GM12891 (cell line): Measurements from ENCODE around the gene ZMIZ1.

ENCODE experiments used
- DNase-seq: peaks from one replicate; pipeline ENCODE4 v3.0.0; 2011; ENCODE audit warnings: low spot score; ENCODE audit not compliant: insufficient read length
- FAIRE-seq: peaks from 2 replicates; lab custom pipeline; 2011; peaks lifted over from hg19 to GRCh38; lab: Jason Lieb, UNC
- PAX5 ChIP-seq: IDR thresholded peaks from 2 replicates; pipeline ENCODE4 v1.6.1; 2011; ENCODE audit warnings: low read length, moderate library complexity, mild to moderate bottlenecking; ENCODE audit not compliant: insufficient read depth, severe bottlenecking
- POLR2A ChIP-seq: IDR thresholded peaks from 2 replicates; pipeline ENCODE4 v1.6.1; 2011; ENCODE audit warnings: low read depth, low read length, control low read depth
- POLR2AphosphoS5 ChIP-seq: IDR thresholded peaks from 2 replicates; pipeline ENCODE4 v1.6.1; 2011; ENCODE audit warnings: low read depth, low read length, control low read depth
- POU2F2 ChIP-seq: IDR thresholded peaks from 2 replicates; pipeline ENCODE4 v1.6.1; 2011; ENCODE audit warnings: low read depth, mild to moderate bottlenecking, control low read depth, low read length, moderate library complexity
- SPI1 ChIP-seq: IDR thresholded peaks from 2 replicates; pipeline ENCODE4 v1.6.1; 2011; ENCODE audit warnings: low read depth, low read length, control low read depth
- TAF1 ChIP-seq: IDR thresholded peaks from 2 replicates; pipeline ENCODE4 v1.6.1; 2011; ENCODE audit warnings: low read depth, low read length, control low read depth

ZMIZ1 gene

DNA sequence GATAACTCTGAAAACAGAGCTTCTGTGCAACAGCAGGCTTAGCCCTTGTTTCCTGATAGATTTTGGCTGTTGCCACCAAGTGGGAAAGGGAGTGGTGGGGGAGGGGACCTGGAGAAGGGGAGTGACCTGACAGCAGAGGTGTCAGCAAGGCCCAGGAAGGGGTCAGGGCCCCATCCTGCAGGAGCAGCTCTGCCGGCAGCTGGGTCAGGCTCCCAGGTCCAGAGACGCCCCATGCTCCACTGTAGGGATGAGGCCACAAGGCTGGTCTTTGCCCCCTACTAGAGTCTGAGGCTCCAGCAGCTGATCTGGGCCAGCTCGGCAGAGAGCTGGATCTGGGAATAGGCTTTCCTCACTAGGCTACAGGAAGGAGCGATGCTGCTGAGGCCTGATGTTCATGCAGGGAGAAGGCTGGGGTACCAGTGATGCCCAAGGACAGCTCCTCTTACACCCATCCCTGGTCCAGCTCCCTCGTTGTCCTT is 44.0 kb upstream of the ZMIZ1 start:
- DNase-seq (no peak), FAIRE-seq (no peak)
- TF ChIP-seq POLR2AphosphoS5 (no peak), POLR2A (no peak), PAX5 (no peak), TAF1 (no peak), POU2F2 (no peak), SPI1 (no peak)

DNA sequence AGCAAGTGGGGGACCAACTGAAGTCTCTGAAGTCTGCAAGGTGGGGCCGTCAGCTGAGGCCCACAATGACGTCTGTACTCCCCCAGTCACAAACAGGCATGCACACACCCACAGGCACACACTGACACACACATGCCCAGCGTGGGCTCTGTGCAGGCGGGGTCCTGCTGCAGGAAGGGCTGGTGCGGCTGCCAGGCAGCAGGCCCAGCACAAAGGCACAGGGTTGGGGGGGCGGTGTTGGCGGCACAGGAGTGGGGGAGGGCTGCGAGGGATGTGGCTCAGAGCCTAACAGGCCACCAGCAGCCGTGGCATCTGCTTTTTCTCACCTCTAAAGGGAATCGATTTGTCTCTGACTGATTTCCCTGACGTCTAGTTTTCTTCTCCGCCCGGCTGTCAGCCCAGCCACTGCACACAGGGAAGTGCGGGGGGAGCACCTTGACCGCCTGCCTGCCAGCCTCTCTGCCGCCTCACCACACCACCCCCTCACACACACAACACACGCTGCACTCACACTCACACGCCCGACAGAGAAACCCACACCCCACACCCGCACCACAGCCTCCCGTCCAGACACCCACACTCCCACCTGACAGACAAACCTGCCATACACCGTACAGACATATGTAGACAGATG is 43.5 kb upstream of the ZMIZ1 start:
- DNase-seq (no peak), FAIRE-seq (no peak)
- TF ChIP-seq POLR2A, result no peak
- no peak for TF ChIP-seq POLR2AphosphoS5
- no peak for TF ChIP-seq SPI1
- TF ChIP-seq PAX5, result no peak
- no peak for TF ChIP-seq TAF1
- TF ChIP-seq POU2F2, result no peak

DNA sequence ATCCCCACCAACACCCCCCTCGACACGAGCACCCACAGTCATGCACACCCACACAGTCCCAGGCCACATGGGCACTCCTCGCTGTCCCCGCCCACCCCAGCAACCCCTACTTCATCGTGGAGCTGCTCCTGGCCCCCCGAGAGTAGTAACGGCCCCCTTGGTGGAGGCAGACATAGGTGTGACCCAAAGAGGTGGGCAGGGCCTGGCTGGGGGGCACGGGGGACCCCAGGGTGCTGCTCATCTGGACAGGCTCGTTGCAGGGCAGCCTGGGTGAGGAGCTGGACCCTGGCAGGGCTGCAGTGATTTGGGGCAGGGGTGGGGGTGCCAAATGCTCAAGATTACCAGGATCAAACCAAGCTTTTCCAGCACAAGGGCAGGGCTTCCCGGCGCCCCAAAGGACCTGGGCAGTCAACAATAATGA is 42.4 kb upstream of the ZMIZ1 start:
- no peak for TF ChIP-seq TAF1
- TF ChIP-seq POLR2A, result no peak
- FAIRE-seq (no peak), DNase-seq (no peak)

DNA sequence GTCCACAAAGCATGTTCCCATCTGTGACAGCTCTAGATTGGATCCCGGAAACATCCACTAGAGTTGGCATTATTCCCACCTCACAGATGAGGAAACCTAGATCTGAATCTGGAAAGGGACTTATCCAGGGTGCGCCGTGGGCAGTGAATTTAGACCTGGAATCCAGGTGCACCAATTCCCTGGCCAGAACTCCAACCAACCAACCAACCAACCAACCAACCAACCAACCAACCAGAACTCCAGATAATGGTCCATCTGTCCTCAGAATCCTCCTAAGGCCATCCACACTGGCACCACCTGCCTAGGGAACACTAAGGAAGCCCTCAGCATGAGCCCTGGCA is 42.0 kb upstream of the ZMIZ1 start:
- TF ChIP-seq POLR2AphosphoS5 (no peak), TAF1 (no peak), SPI1 (no peak), POU2F2 (no peak), PAX5 (no peak), POLR2A (no peak)
- FAIRE-seq, result no peak

DNA sequence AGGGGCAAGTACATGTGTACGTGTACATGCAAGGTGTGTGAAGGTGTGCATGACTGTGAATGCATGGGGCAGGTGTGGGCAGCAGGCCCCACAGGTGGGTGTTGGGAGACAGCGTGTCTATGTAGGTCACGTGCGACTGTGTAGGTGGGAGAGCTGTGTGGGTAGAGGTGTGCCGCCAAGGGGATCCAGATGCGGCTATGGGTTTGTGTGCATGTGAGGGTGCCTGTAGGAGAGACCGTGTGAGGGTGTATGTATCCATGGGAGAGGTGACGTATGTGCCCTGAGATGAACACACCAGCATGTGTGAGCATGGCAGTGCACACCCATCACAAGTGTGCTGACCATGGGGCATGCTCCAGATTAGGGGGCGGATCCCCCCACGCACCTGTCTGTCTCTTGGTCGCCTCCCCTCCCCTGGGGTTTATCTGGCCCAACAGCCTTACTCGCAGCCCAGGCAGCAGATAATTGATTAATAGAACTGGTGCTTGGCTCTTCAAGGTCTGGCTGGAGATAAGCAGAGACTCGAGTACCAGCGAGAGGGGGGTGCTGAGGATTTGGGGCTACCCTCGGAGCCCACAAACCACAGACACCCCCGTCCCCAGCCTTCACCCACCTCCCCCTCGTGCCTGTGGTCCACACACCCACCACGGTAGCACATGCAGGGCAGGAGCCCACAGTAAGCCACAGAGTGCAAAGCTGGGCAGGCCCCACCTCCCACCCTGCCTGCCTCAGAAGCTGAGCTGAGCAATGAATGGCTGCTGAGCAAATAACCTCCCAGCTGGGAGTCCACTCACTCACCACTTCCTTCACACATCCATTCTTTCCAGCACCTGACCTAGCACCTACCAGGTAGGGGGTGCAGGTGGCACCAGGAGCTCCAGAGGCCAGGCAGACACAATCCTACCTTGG is 41.4 kb upstream of the ZMIZ1 start:
- DNase-seq, result no peak
- FAIRE-seq, result no peak
- TF ChIP-seq TAF1, result no peak

More for the DNA sequence above, 42.0 kb upstream of the ZMIZ1 start:
- DNase-seq, result no peak

DNA sequence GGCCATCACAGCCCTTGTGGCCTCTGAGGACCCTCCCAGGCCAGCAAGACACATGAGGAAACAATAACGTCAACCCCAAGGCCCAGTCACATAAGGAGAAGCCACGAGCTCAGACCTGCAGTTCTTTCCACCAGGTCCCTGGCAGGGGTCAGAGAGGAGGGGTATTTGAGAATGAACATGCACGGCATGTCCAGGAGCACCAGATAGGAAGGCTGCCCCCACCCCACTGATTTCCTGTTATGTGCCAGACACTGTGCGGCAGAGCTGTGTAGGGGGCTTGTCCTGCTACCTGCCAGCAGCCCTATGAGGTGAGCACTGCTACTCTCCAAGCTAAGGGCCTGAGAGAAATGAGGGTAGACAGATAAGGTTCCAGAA is 40.7 kb upstream of the ZMIZ1 start:
- TF ChIP-seq SPI1, result no peak
- DNase-seq (no peak), FAIRE-seq (no peak)

DNA sequence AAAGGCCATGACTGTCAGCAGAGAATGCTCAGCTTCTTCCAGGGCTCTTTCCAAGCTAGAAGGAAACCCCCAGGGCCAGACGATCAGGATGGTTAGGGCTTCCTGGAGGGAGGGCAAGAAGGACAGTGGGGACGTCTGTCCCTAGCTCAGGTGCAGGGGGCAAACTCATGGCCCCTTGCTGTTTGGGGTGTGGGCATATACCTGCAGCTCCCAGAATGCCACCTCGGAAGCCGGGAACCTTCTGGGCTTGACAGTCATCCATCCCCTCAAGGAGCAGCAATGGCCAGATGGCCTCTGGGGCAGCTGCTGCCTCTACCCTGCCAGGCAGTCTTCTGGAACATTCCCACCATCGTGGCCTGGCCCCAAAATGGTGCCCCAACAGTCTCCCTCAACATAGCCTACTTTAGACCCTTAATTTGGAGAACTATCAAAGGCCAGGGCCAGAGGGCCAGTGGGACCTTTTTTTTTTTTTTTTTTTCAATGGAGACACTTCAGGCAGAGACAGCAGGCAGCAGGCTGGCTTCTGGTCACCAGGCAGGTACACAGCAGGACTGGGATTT is 40.2 kb upstream of the ZMIZ1 start:
- FAIRE-seq, result no peak
- no peak for DNase-seq
- TF ChIP-seq TAF1 (no peak), SPI1 (no peak), PAX5 (no peak)

DNA sequence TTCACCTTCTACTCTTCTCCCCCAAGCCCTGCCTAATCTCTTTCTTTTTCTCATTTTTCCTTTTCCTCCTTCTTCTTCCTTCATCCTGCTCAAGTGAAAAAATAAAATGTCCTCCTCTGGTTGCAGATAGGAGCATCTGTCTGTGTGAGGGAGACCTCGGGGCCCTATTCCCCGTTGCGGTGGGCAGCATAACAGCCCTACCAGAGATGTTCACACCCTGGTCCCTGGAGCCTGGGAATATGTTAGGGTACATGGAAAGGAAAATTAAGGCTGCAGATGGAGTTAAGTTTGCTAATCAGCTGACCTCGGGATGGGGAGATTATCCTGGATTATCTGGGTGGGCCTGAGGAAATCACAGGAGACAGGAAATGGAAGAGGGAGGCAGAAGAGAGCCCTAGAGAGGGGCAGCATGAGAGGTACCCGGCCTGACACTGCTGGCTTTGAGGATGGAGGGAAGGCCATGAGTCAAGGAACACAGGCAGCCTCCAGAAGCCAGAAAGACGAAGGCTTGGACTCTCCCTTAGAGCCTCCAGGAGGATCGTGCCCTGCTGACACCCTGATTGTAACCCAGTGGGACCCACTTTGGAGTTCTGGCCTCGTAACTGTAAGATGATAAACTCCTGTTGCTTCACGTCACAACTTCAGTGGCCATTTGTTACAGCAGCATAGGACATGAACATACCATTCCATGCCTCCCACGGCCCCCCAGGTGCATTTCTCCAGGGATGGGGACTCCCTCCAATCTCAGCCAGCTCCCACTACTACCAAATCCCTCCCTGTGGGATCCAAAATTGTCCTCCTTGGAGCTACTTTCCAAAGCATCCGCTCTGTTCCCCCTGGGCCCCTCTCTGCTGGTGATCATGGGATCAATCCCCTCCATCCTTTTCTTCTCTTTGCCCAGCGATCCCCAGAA is 39.0 kb upstream of the ZMIZ1 start:
- FAIRE-seq, result no peak
- DNase-seq, result no peak
- TF ChIP-seq TAF1 (no peak), POU2F2 (no peak), PAX5 (no peak), POLR2AphosphoS5 (no peak), SPI1 (no peak), POLR2A (no peak)

DNA sequence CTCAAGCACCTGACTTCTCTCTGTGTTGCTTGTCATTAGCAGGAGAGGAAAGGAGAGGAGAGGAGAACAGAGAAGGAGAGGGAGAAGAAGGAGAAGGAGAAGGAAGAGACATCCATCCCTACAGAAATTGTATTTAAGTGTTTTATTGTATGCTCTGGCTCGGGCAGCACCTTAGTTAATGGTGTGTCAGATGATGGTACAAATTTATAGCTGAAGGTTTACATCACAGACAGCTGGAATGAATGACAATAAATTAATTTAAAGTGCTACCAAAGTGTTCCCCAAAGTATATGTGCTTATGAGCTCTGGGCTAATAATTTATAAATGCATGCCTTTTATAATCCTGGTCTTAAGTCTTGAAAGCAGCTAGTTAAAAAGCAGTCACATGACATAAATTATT is 38.1 kb upstream of the ZMIZ1 start:
- FAIRE-seq (no peak), DNase-seq (no peak)
- TF ChIP-seq SPI1 (no peak), POLR2AphosphoS5 (no peak), PAX5 (no peak)

DNA sequence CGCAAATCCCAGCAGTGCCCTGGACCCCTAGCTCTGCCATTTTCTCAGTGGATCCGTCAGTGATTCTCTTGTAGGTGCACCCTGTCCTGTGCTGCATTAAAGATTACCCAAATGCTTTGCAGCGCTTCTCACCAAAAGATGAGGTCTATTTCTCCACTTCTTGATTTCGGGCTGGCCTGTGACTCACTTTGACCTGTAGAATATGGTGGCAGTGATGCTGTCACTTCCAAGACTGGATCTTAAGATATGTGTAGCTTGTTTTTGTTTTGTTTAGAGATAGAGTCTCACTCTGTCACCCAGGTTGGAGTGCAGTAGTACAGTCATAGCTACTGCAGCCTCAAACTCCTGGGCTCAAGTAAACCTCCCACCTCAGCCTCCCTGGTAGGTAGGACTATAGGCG is 37.0 kb upstream of the ZMIZ1 start:
- no peak for DNase-seq
- FAIRE-seq, result no peak
- TF ChIP-seq SPI1 (no peak), POLR2A (no peak), POLR2AphosphoS5 (no peak), PAX5 (no peak), TAF1 (no peak), POU2F2 (no peak)
